Fibroblast of lung (primary cell): ENCODE measurements around the gene TMEM178A.

Experiments
- EZH2 ChIP-seq: IDR thresholded peaks from 2 replicates; pipeline ENCODE4 v1.5.1; 2012; ENCODE audit warnings: low read length, control low read depth, mild to moderate bottlenecking; ENCODE audit errors: missing control alignments
- TF ChIP-seq, protein P1 (sequence below), 2 donors: IDR thresholded peaks in 1 of 2; conservative IDR thresholded peaks in 1 of 2; 1 replicate in 1 of 2; 2 replicates in 1 of 2; pipeline ENCODE4 v1.5.1; 2011 to 2012; ENCODE audit warnings: low read length in 2 of 2, control low read depth in 1 of 2, inconsistent platforms in 1 of 2, low read depth in 1 of 2, mild to moderate bottlenecking in 1 of 2

DNA sequence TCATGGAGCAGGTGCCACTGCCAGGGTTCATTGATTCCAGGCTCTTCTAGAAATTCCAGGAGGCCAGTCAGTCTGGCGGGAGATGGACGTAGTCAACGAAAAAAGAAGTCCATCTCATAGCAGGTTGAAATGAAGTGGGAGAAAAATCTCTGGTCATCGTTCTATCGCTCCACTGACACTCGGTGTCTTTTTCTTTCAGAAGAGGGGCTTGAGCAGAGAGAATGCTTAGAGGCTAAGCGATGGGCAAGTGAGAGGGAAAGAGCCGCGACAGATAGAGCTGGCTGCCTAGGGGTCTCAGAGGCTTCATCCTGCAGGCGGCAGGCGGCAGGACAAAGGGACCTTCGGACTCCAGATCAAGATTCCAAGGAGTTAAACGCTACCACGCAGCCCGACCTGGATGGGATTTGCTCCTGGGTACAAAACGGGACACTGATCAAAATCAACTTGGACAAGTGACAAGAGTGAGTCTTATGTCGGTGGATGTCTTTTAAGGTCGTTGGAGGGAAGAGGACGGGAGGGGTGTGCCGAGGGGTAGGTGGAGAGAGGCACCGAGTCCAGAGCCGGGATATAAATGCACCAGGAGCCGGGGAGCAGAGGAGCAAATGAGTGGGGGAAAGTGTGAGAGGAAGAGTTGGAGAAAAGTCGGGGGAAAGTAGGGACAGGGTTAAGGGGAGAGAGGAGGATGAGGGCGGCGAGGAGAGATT, 677 bp upstream of the TMEM178A start:
- TF ChIP-seq, protein P1, sequence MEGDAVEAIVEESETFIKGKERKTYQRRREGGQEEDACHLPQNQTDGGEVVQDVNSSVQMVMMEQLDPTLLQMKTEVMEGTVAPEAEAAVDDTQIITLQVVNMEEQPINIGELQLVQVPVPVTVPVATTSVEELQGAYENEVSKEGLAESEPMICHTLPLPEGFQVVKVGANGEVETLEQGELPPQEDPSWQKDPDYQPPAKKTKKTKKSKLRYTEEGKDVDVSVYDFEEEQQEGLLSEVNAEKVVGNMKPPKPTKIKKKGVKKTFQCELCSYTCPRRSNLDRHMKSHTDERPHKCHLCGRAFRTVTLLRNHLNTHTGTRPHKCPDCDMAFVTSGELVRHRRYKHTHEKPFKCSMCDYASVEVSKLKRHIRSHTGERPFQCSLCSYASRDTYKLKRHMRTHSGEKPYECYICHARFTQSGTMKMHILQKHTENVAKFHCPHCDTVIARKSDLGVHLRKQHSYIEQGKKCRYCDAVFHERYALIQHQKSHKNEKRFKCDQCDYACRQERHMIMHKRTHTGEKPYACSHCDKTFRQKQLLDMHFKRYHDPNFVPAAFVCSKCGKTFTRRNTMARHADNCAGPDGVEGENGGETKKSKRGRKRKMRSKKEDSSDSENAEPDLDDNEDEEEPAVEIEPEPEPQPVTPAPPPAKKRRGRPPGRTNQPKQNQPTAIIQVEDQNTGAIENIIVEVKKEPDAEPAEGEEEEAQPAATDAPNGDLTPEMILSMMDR (conservative IDR thresholded peaks at IDR 0.05 in 1 of 2, IDR thresholded peaks at IDR 0.05 in 1 of 2; ENCODE audit: low read depth in 1 of 2, low read length in 2 of 2) = no peak
- peak; percentile 82 for TF ChIP-seq EZH2
